Measurements from ENCODE around the gene ABHD12B.
"Not testable (repeated sequence)": the region's sequence is repeated elsewhere in the genome, so short reads cannot be mapped to it uniquely, and the experiment has no call there.

Gene ABHD12B

GRCh38 chr14:50839691-50840090, 32.2 kb upstream of the ABHD12B start:
- DNase-seq, result no peak

- DNase-seq, result no peak
Measured at GRCh38 chr14:50844391-50844790, 27.5 kb upstream of the ABHD12B start.

GRCh38 chr14:50845166-50845565, 26.7 kb upstream of the ABHD12B start:
- no peak for DNase-seq

GRCh38 chr14:50846226-50846880, 25.5 kb upstream of the ABHD12B start:
- DNase-seq, result no peak

- no peak for DNase-seq
Measured at GRCh38 chr14:50853891-50854290, 18.0 kb upstream of the ABHD12B start.

- DNase-seq, result no peak
Measured at GRCh38 chr14:50854521-50854920, 17.3 kb upstream of the ABHD12B start.

- no peak for DNase-seq
Measured at GRCh38 chr14:50855558-50855957, 16.3 kb upstream of the ABHD12B start.

GRCh38 chr14:50856660-50857059, 15.2 kb upstream of the ABHD12B start:
- DNase-seq, result no peak

- no peak for DNase-seq
Measured at GRCh38 chr14:50859296-50859624, 12.6 kb upstream of the ABHD12B start.

GRCh38 chr14:50860478-50861086, 11.3 kb upstream of the ABHD12B start:
- DNase-seq, result peak; percentile 78 to 92 (median 84)

GRCh38 chr14:50862036-50862570, 9.8 kb upstream of the ABHD12B start:
- no peak for DNase-seq

GRCh38 chr14:50864237-50864636, 7.6 kb upstream of the ABHD12B start:
- DNase-seq, result no peak

- DNase-seq, result no peak
Measured at GRCh38 chr14:50864946-50865345, 6.9 kb upstream of the ABHD12B start.

- no peak for DNase-seq
Measured at GRCh38 chr14:50865391-50866076, 6.3 kb upstream of the ABHD12B start.

GRCh38 chr14:50871228-50871627, 625 bp upstream of the ABHD12B start:
- peak in 1 of 6 experiments; percentile 3 for DNase-seq

GRCh38 chr14:50874757-50875156, 2.9 kb downstream of the ABHD12B start:
- no peak for DNase-seq

GRCh38 chr14:50875359-50876070, 3.7 kb downstream of the ABHD12B start:
- peak; percentile 26 to 48 (median 38) for DNase-seq

- DNase-seq, result no peak
Measured at GRCh38 chr14:50882932-50883826, 11.3 kb downstream of the ABHD12B start.

GRCh38 chr14:50883827-50884197, 12.0 kb downstream of the ABHD12B start:
- no peak for DNase-seq

- DNase-seq, result no peak
Measured at GRCh38 chr14:50887476-50887875, 15.6 kb downstream of the ABHD12B start.

GRCh38 chr14:50892255-50892654, 20.4 kb downstream of the ABHD12B start:
- no peak for DNase-seq

- DNase-seq, result not testable (repeated sequence)
Measured at GRCh38 chr14:50896421-50896820, 24.6 kb downstream of the ABHD12B start.
